GM15510 (cell line): ENCODE data around the gene POC1B.

Experiments used
- POLR2A ChIP-seq: IDR thresholded peaks from 3 replicates; pipeline ENCODE4 v1.6.1; 2011; ENCODE audit warnings: borderline replicate concordance; ENCODE audit not compliant: insufficient read length; ENCODE audit errors: extremely low read depth

POC1B gene

DNA sequence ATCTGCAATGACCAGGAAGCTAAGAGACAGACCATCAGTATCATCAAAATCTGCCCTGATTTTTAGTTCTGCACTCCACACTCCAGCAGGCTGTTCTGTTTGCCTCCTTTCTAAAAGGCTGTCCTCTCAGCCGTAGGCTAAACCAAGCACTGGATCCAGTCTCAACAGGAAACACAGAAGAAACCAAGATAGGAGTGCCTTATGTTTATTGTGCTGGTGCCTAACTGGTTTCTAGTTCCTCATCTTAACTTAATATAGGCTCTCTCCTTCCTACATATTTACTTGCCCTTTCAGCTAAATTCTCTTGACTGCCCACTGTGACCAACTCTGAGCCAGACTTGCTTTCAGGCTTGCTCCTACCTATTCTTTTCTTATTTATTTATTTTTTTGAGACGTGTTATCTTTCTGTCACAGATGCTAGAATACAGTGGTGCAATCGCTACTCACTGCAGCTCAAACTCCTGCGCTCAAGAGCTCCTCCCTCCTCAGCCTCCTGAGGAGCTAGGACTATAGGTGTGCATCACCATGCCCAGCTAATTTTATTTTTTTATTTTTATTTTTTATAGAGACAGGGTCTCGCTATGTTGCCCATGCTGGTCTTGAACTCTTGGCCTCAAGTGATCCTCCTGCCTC, 32.1 kb downstream of the POC1B start:
- TF ChIP-seq POLR2A, result no peak

DNA sequence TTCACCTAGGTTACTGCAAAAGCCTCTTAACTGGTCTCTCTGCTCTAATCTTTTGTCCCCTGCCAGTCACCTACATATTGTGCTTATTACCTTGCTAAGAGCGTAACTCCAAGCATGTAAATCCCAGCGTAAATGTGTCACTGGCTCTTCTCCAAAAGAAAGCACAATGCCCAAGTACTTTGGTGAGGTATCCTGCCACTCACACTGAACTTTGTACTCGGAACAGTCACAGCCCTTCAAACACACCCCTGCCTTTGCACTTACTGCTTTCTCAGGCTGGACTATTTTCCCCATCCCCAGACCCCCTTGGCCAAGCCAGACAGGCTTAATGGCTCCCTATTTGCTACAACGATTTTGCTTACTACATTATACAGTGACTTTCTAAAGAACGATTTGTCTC, 33.0 kb downstream of the POC1B start:
- TF ChIP-seq POLR2A, result no peak

DNA sequence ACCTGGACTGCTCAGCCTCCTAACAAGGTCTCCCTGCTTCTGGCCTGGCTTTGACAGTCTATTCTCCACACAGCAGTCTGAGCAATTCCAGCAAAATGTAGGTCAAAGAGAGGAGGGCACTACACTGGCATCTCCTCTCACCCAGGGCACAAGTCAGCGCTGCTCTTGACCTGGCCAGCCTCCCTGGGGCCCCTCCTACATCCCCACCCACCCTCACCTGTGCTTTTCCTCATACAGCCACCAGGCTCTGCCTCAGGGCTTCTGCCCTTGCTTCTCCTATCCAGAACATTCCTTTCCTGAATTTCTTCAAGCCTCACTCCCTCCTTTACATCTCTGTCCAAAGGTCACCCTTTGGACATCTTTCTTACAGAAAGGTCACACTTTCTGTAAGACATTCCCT, 34.9 kb downstream of the POC1B start:
- no peak for TF ChIP-seq POLR2A

DNA sequence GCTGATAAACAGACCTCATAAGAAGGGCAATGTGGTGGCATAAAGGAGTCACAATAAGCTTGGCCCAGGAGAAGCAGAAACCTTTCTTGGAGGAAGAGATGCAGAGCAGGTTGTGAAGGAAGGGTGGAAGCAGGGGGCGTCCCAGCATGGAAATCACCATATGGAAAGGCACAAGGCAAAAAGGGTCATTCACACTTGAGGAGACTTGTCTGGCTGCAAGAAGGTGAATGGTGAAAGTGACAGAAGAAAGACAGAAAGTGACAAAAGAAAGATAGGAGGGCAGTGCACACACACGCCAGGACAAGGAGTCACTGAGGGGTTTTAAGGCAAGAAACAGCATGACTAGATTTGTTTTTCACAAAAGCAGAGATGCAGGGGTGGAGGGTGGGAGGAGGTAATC, 39.6 kb downstream of the POC1B start:
- TF ChIP-seq POLR2A, result no peak

DNA sequence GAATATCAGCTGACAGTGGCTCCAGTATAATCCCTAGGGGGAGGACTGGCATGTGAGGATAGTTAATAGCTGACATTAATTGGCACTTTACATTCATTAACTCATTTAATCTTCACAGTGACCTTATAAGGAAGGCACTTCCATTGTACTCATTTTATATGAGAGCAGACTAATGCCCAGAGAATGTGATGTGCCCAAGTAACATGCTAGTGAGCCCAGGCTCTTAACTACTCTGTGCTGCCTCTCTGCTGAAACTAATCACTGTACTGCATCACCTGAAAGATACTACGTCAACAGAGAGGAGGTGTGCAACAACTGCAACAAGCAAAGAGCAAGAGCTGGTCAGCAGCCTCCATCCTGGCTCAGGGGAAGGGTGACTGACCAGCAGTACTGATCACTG, 41.4 kb downstream of the POC1B start:
- TF ChIP-seq POLR2A, result no peak

DNA sequence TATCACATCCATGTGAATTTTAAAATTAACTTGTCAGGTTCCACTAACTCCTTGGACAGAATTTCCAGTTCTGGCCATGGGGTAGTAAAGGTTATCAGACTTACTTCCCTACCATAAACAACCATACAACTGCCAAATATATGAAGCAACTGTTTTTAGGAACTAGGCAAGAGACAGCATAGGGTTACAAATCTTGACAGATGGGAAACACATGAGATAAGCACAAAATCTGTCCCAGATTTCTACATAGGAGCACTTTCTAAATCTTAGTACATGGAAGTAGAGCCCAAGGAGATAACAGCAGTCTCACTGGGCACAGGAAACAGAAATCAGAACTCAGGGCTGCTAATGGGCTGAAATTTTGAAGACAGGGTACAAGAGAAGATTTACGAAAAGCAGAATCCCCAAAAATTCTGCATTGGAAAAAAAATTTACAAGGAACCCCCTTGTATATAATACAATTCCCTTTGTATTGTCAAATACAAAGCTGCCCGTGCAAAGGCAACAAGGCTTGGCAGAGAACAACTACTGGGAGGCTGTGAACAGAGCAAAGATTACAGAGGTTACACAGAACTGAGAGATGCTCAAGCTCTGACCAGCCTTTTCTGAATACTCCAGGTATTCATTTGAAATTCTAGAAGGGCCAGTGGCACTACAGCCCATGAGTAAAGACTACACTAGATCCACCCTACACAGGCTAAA, 44.5 kb downstream of the POC1B start:
- TF ChIP-seq POLR2A, result no peak

DNA sequence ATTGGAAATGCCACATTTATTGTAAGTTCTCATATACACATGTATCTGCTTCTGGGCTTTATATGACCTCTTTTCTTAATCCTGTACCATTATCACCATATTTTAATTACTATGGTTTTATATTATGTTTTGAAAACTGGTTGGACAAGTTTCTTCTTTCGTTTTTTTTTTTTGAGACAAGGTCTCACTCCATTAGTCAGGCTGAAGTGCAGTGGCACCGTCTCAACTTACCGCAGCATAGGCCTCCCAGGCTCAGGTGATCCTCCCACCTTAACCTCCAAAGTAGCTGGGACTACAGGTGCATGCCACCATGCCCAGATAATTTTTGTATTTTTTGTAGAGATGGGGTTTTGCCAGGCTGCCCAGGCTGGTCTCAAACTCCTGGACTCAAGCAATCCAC, 45.9 kb downstream of the POC1B start:
- no peak for TF ChIP-seq POLR2A

DNA sequence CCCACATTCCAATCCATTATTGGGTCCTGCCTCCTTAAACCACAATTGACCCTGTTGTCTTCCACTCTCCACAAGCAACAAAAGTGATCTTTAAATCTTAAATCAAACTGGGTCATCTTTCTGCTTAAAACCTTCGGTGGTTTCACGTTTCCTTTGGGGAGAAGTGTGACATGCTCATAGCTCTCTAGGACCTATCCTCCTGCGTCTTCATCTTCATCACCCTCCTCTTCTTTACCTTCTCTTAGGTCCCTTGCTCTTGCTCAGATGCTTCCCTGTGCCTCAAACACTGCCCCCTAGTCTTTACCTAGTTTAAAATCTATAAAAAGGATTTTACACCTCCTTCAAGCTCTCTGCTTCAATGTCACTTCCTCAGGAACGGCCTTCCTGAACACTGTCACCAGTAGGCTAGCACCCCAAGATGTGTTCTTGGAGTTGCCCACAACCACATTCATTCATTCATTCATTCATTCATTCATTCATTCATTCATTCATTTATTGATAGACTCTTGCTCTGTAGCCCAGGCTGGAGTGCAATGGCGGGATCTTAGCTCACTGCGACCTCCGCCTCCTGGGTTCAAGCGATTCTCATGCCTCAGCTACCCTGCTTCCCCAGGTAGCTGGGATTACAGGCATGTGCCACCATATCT, 48.1 kb downstream of the POC1B start:
- no peak for TF ChIP-seq POLR2A

DNA sequence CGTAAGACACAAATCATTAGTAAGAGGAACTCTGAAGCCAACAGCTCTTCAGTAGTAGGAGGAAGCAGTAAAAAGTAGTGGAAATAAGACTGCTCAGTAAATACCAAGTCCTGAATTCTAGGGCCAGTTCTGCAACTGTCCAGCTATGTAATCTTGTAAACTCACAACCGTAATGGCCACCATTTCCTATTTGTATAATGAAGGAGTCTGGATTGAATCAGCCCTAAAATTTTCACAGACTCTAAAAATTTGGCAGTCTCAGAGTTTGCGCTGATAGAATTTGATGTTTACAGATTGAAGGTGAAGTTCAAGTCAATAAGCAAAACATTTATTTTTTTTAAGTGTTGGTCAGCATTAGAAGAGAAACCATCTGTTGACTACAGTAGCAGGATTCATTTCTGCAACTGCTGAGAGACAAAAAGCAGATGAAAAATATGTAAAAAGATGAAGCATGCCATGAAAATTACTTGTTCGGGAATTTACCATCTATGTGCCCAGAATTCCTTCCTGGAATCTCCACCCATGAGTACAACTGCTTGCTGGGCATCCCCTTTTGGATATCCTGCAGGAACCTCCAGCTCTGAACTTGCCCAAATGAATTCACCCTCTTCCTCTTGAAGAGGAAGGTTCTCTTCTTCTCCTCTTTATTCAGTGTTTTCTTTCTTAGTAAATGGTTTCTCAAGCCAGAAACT, 48.8 kb downstream of the POC1B start:
- no peak for TF ChIP-seq POLR2A

DNA sequence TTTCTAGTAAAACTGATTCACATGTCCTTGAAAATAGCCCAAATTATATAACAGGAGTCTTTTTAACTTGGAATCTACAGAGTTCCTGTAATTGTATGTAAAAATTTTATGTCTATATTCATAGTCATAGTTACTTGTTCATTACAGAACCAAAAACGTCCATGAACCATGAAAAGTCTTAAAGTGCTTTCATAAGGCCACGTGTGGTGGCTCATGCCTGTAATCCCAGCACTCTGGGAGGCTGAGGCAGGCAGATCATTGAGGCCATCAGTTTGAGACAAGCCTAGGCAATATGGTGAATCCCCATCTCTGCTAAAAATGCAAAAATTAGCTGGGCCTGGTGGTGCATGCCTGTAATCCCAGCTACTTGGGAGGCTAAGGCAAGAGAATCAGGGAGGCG, 49.6 kb downstream of the POC1B start:
- TF ChIP-seq POLR2A, result no peak

DNA sequence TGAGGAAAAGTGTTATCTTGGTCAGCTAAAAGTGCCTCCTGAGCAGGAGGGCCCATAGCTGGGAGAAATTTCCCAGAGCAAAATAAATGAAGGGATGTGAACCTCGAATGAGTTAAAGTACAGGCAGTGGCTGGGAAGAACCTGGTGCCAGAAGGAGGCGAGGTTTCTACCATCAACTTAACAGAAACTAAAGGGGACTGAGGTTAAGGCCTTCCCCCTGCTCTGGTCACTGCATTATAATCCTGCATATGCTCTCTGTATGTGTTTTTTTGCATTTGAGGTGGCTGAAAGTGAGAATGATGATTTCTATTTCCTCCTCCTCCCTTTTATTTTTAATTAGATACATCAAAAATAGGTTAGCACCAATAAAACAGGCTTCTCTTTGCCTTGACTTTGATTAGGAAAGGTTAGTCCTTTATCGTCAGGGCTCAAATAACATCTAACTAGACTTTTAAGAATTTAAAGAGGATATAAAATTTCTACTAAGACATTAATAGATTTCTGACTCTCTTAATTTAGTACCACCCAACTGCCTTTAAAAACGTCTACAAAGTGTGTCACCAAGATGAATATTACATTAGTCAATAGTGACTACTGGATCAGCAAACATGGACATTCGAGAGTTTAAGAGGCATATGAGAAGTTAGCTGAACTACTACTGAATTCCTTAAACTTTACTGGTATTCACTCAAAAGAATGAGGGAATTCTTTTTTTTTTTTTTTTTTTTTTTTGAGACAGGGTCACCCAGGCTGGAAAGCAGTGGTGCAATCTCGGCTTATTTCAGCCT, 50.5 kb downstream of the POC1B start:
- no peak for TF ChIP-seq POLR2A

DNA sequence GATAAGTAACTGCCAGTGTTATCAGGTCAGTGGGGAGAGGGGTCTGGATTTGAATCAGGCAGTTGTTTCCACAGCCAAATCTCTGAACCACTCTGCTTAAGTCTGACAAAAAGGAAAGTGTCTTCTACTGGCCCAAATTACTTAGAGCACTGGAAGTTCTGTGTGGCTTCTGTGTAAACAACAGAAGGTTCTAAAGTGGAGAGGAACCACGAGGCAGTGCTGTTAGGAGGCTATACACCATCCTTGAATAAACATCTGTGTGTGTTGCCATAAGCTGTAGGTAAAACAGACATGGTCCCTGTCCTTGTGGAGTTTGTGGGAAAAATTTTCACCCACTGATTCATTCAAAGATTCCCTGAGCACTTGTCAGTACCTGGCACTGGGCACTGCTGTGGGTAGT, 51.2 kb downstream of the POC1B start:
- TF ChIP-seq POLR2A, result no peak

DNA sequence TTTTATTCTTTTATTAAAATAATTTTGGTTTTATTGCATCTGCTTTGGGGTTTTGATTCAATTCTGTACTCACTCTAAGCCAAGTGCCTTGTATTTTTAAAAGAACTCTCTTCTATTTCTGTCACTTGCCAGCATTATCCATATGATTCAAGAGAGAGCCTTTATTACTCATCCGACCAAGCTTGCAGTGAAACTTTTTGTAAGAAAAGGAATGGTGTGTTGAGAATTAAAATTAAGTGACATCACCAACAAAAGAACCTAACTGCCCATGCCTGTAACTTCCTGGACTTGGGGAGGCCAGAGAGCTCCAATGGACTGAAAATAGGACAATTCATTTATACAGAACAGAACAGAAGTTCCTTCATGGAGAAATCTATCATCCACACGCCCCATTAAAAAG, 53.3 kb downstream of the POC1B start:
- TF ChIP-seq POLR2A, result no peak

DNA sequence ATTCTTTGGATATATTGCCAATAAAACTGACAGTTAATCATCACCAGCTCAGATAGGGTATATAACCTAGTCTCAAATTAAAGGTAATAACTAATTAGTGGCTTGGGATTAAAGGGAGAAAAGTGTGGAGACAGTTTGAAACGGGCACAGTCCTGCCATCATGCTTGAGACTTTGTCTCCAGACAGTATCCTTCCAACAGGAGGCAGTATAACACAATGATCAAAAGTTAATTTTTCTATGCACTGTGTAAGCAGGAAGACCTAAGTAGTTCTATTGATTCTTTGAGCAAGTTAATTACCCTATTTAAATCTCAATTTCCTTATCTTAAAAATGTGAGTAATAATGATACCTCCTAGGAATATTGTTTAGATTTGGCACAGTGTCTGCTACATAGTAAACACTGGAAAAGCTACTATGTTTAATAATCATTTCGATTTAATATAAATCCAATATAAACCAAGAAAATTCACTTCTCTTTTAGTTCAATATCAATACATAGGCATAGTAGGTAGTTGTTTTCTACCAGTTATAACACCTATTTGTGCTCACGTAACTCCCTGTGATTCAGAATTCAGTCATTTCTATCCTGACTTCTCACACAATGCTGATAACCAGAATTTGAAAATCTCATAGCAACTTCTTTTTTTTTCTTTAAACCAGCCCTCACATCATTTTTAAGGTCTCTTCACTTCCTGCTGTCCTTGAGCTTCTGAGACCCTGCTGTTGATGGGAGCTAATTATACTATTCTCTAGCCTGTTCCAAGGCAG, 54.9 kb downstream of the POC1B start:
- no peak for TF ChIP-seq POLR2A
